Mammary epithelial cell (primary cell): ENCODE data around the gene SLC5A2.

Experiments
- CTCF ChIP-seq, 2 donors: IDR thresholded peaks in 1 of 2; conservative IDR thresholded peaks in 1 of 2; 2 replicates each; pipeline ENCODE4 v1.5.1; 2011 to 2012; ENCODE audit warnings: inconsistent platforms in 2 of 2, low read length in 2 of 2, mild to moderate bottlenecking in 2 of 2, control low read depth in 1 of 2, low read depth in 1 of 2; ENCODE audit not compliant: insufficient read depth in 1 of 2; ENCODE audit errors: extremely low read depth in 1 of 2
- EZH2 ChIP-seq: IDR thresholded peaks from 2 replicates; pipeline ENCODE4 v1.6.1; 2012; ENCODE audit warnings: low read length, inconsistent platforms, borderline replicate concordance

DNA sequence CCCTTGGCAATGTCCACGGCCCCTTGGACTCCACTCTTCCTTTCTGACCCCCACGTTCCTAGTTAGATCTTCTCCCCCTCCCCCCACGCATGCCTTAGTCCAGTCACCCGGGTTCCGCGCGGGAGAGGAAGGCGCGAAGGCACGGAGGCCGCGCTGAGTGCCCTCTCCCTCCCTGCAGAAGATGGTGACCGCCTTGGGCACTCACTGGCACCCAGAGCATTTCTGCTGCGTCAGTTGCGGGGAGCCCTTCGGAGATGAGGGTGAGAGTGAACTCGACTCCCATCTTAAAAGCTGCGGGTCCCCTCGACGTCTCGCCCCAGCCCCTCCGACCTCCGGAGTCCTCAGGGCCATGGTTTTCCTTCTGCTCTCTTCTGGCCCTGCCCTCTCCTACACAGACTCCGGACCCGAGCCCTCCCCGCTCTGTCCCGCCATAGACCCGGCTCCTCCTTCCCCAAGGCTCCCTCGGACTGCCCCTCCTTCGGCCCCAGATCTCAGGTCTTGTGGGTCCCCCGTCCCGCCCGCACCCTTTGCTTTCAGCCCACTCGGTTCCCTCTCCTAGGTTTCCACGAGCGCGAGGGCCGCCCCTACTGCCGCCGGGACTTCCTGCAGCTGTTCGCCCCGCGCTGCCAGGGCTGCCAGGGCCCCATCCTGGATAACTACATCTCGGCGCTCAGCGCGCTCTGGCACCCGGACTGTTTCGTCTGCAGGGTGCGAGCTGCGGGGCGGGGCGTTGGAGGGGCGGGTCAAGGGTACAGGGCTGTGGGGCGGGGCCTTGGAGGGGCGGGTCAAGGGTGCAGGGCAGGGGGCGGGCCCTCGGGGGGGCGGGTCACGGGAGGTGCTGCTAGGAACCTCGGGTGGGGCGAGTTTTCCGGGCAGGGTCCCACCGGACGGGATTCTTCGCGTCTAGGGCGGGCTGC, 6.4 kb upstream of the SLC5A2 start:
- no peak for TF ChIP-seq CTCF (conservative IDR thresholded peaks at IDR 0.05 in 1 of 2, IDR thresholded peaks at IDR 0.05 in 1 of 2; ENCODE audit: extremely low read depth in 1 of 2, insufficient read depth in 1 of 2, low read depth in 1 of 2, low read length in 2 of 2)
- TF ChIP-seq EZH2 = no peak
